Measurements from ENCODE around the gene TLCD1. TPM values are rescaled to one million over a fixed set of nuclear protein-coding genes. Genes with fewer than 3 reads are reported as not detected.

Gene TLCD1
- total and polyA plus RNA-seq, 2 donors (not counting 1 experiment from before 2014, with no cell fraction given) = 0.49 to 3.1 TPM

GRCh38 chr17:28716740-28717577 is 9.1 kb downstream of the TLCD1 start:
- peak overlapping the region in 4 of 5 experiments; percentile 46 to 61 (median 52) for H3K4me3 ChIP-seq (ENCODE audit: control extremely low read depth in 1 of 5, extremely low read depth in 1 of 5, insufficient read depth in 1 of 5, low read depth in 2 of 5, low read length in 4 of 5)
- H3K27me3 ChIP-seq (replicated peaks in 1 of 4; ENCODE audit: control extremely low read depth in 1 of 4, control insufficient read depth in 3 of 4, insufficient read depth in 4 of 4, low read length in 3 of 4) = peaks cover 0 to 8% (median 2%) of the 10 kb centered on the region in 4 experiments
- CTCF ChIA-PET = interaction anchor here (1.0 to 1.9 kb wide), 2 partner anchors 9 to 11 kb away, joined by 4 to 6 read pairs; partner anchors contain the start of gene TLCD1
- peaks cover 0 to 12% of the 10 kb centered on the region in 2 experiments for H3K36me3 ChIP-seq (replicated peaks in 1 of 2; ENCODE audit: control extremely low read depth in 1 of 2, control insufficient read depth in 1 of 2, extremely low read depth in 1 of 2, insufficient read depth in 2 of 2, low read length in 1 of 2)
- peaks cover 21% of the 10 kb centered on the region for H3K79me2 ChIP-seq (ENCODE audit: control insufficient read depth, insufficient read depth, low read length)
- H3K4me1 ChIP-seq (ENCODE audit: control insufficient read depth in 2 of 2, insufficient read depth in 2 of 2, low read length in 2 of 2) = peaks cover 44 to 57% of the 10 kb centered on the region in 2 donors
- intact Hi-C loops (cut with micrococcal nuclease) = loop anchor here (5.0 to 10.0 kb wide), 4 partner anchors 35 to 575 kb away; partner anchors contain the start of genes ALDOC, NUFIP2 and PIGS
- Mint-ChIP-seq H3K9me3 (ENCODE audit: insufficient read depth) (no peaks in the 10 kb centered on the region), H3K27ac (peak overlapping the region; percentile 81), H3K4me3 (peak overlapping the region; percentile 79), H3K27me3 (no peaks in the 10 kb centered on the region), H3K4me1 (peaks cover 46% of the 10 kb centered on the region)
- H3K27ac ChIP-seq (ENCODE audit: low read length in 2 of 2) = peak overlapping the region; percentile 56 to 71
- TF ChIP-seq EZH2 (IDR thresholded peaks at IDR 0.05; ENCODE audit: borderline replicate concordance, insufficient read depth, low read depth, low read length, poor library complexity, severe bottlenecking) (no peak), CTCF (IDR thresholded peaks at IDR 0.05) (no peak)
- WGBS (ENCODE audit: insufficient coverage) = 23% methylated on average over 58 of the region's 63 CpGs
- DNase-seq (peak; percentile 52), ATAC-seq (ENCODE audit: low read depth) (no peak)
- peaks cover 20% of the 10 kb centered on the region for H4K20me1 ChIP-seq (ENCODE audit: control insufficient read depth, insufficient read depth, low read length, poor library complexity, severe bottlenecking)
- H2AFZ ChIP-seq (ENCODE audit: insufficient read depth, low read depth, low read length, poor library complexity, severe bottlenecking) = peak overlapping the region; percentile 85
- no peaks in the 10 kb centered on the region for H3K9me3 ChIP-seq (ENCODE audit: control extremely low read depth in 1 of 3, control insufficient read depth in 2 of 3, insufficient read depth in 1 of 3, low read length in 2 of 3)
- H3K9ac ChIP-seq (ENCODE audit: low read length) = peak overlapping the region; percentile 62
- peak overlapping the region; percentile 85 for H3K4me2 ChIP-seq (replicated peaks; ENCODE audit: low read depth, low read length, poor library complexity, severe bottlenecking)
- POLR2A ChIA-PET = interaction anchor here (1.1 to 1.2 kb wide), 2 partner anchors 11 to 20 kb away, joined by 3 read pairs; no protein-coding TSS in a partner anchor
